Measurements from ENCODE around the gene WDR19.

Gene WDR19

GRCh38 chr4:39231660-39232059 is 49.3 kb downstream of the WDR19 start:
- TF ChIP-seq CTCF (IDR thresholded peaks at IDR 0.05) (no peak), ZFX (IDR thresholded peaks at IDR 0.05; ENCODE audit: borderline replicate concordance) (no peak)
- no peak overlapping the region for H3K27ac ChIP-seq

DNA sequence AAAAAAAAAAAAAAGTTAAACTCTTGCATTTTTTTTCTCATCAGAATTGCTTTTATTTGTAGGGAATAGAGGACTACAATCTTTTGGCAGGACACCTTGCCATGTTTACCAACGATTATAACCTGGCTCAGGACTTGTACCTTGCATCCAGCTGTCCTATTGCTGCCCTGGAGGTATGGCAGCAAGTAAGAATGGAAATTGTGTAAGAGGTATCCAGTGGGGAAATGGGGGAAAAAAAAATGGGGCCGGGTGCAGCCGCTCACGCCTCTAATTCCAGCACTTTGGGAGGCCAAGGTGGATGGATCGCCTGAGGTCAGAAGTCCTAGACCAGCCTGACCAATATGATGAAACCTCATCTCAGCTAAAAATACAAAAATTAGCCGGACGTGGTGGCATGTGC is 49.8 kb downstream of the WDR19 start:
- TF ChIP-seq ZFX (IDR thresholded peaks at IDR 0.05; ENCODE audit: borderline replicate concordance) (no peak), CTCF (IDR thresholded peaks at IDR 0.05) (no peak)

GRCh38 chr4:39233114-39233513 is 50.8 kb downstream of the WDR19 start:
- TF ChIP-seq CTCF (IDR thresholded peaks at IDR 0.05): no peak
- no peak for TF ChIP-seq ZFX (IDR thresholded peaks at IDR 0.05; ENCODE audit: borderline replicate concordance)
- H3K27ac ChIP-seq: no peak overlapping the region

More for the DNA sequence above, 49.8 kb downstream of the WDR19 start:
- no peak overlapping the region for H3K27ac ChIP-seq

DNA sequence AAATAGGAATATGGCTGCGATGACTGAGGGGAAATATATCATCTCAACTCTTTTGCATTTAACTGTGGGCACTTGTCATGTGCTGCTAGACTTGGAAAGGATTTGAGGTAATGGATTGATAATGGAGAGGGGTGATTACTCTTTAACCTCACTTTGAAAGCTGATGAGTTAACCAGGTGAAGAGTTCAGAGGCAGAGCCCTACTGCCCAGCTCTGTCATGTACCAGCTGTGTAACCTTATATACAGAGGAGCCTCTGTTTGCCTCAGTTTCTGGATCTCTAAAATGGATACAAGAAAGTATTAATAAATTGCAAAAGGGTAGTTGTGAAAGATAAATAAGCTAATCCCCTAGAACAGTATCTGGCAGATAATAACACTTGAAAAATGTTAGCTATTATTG is 51.5 kb downstream of the WDR19 start:
- no peak overlapping the region for H3K27ac ChIP-seq
- TF ChIP-seq CTCF (IDR thresholded peaks at IDR 0.05): no peak
- TF ChIP-seq ZFX (IDR thresholded peaks at IDR 0.05; ENCODE audit: borderline replicate concordance): no peak

- H3K27ac ChIP-seq: no peak overlapping the region
- no peak for TF ChIP-seq CTCF (IDR thresholded peaks at IDR 0.05)
- no peak for TF ChIP-seq ZFX (IDR thresholded peaks at IDR 0.05; ENCODE audit: borderline replicate concordance)
Measured at GRCh38 chr4:39235021-39235420, 52.7 kb downstream of the WDR19 start.

- no peak for TF ChIP-seq CTCF (IDR thresholded peaks at IDR 0.05)
- TF ChIP-seq ZFX (IDR thresholded peaks at IDR 0.05; ENCODE audit: borderline replicate concordance): no peak
- H3K27ac ChIP-seq: no peak overlapping the region
Measured at GRCh38 chr4:39235696-39236095, 53.4 kb downstream of the WDR19 start.

GRCh38 chr4:39237179-39237578 is 54.9 kb downstream of the WDR19 start:
- TF ChIP-seq CTCF (IDR thresholded peaks at IDR 0.05): no peak
- no peak for TF ChIP-seq ZFX (IDR thresholded peaks at IDR 0.05; ENCODE audit: borderline replicate concordance)
- no peak overlapping the region for H3K27ac ChIP-seq

All from 22Rv1 (cell line).